NCI-H2227 (cell line): ENCODE results near the gene AGK.

Source experiments
- DNase-seq: peaks from one replicate; lab custom pipeline; 2025; ENCODE audit not compliant: unreplicated experiment; lab: John Stamatoyannopoulos, UW

AGK gene

DNA sequence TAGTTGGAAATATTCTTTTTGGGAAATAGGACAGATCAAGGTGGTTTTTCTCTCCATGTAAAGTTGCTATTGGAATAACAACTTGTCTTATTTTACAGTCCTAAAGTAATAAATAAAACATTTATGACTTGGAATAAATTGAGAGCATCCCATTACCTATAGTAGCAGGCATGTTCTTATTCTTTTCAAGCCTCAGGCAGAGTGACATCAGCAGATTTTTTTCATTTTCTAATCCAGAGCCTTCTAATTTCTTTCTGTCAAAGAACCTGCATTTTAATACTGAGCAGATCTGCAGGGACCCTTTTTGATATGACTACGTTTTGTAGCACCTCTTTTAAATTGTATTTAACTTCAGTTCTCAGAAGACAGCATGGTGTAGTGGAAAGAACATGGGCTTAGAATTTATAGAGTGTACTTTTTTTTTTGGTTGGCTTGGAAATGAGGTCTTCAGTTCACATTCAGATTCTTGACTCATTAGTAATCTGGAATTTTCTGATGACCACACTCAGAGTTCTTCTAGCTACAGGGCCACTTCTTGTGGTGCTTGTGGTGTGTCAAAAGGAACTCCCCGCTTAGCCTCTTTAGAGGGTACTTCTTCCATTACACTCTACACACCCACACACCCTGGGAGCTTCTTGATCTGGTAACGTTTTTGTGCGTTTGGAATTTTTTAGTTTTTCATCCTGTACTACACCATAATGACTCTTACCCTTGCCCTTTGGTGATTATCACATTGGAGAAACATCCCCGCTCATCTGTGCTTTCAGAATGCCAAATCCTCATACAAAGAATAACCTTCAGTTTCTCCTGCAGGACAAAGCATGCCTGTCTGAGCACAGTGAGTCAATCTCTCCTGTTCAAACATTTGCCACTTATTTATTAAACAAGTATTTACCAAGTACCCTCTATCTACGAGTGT, 34.6 kb downstream of the AGK start:
- DNase-seq, result no peak

DNA sequence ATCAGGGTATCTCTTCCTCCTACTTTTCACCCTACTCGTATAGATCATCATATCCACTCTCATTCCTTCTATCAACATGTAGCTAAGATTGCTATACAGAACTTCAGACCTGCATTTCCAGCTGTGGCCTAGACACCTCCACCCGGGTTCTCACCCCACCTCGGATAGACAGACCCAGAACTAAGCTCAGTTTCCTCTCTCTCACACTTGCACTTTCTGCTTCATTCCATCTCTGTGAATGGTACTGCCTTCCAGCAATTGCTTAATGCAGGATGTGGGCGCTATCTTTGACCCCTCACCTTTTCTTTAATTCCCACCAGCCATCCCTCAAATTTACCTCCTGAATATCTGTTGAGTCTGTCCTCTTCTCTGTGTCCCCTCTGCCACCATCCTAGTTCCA, 35.7 kb downstream of the AGK start:
- DNase-seq, result no peak

DNA sequence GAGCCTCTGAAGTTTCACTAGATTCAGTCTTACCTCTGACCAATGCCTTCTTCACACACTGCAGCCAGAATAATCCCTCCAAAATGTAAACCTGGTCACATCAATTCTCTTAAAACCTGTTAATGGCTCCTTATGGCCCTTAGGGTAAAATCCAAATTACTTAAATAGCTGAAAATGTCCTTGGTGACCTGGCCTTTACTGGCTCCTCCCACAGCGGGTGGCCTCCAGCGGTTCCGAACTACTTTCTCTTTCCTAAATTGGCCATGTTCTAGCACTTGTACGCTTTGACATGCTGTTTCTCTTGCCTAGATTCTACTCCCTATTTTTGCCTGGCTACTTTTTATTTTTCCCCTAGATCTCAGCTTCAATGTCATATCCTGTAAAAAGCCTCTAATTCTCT, 36.1 kb downstream of the AGK start:
- DNase-seq, result no peak

DNA sequence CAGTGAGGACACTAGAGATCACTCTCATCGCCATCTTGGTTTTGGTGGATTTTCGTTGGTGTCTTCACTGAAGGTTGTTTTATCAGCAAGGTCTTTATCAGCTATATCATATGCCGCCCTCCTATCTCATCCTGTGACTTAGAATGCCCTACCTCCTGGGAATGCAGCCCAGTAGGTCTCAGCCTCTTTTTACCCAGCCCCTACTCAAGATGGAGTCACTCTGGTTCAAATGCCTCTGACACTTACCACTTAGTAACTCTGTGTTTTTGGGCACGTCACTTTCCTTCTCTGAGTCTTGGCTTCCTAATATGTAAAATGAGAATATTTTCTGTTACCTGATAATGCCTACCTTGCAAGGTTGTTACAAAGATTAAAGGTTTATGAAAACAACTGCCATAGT, 37.7 kb downstream of the AGK start:
- no peak for DNase-seq

DNA sequence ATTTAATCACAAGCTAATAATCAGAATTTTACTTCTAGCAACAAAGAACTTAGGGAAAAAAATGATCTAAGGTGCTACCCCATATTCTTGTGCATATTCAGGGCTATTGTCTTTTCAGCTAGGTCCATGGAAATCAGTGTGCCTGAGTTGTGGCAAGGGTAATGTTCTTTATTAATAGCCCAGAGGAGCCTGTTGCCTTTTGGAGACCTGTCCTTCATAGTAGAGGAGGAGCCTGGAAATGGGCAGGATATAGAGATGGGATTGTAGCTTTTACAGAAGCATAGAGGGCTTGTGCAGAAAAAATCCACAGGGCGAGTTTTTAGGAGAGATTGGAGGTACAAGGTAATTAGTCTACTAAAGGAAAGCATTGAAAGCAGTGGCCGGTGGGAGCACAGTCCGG, 38.9 kb downstream of the AGK start:
- DNase-seq, result no peak

DNA sequence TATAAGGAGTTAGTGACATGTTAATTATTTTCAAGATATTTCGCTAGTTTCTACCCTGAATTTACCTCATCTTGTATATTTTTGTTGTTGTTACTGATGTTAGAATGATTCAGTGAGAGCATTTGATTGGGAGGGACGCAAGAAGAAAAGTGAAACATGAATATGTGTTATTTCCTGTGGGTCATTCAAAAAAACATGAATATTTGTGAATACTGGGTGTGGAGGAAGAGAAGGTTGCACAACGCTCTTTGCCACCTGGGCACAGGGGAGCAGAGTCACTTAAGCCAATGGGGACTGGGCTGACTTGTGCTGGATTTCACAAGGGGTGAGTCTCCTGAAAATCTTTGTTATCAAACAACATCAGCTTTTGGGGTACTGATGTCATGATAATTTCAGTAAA, 39.5 kb downstream of the AGK start:
- no peak for DNase-seq

DNA sequence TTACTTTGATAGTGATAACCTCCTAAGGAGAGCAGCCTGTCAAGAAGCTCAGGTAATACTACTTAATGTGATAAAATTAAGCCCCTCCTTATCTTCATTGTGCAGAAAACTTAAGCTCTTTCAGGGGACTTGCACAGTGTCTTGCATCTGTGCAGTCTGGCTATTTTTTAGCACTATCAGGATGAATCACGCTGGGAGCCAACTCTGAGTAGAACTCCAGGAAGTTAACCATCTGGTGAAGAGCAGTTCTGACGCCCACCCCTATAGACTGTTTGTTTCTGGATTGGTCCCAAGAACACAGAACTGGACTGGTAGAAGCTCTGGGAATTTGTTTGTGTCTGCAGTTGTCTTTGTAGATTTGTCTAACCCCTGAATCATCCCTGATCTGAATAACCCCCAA, 41.9 kb downstream of the AGK start:
- no peak for DNase-seq

DNA sequence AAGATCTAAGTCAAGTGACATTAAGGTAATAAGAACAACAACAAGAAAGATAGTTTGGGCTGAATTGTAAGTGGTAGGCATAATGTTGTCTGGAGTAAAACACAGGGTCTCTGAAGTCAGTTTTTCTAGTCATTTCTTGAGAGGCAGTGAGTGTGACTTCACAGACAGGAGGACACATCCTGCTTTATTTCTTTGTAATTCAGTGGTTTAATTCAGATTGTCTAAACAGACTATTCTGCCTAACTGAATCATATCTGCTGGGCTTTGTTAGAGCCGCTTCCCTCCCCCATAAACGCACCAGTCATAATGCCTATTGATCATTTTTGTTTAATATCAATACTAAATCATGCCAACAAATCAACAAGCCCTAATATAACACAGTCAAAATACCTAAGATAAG, 46.8 kb downstream of the AGK start:
- no peak for DNase-seq

DNA sequence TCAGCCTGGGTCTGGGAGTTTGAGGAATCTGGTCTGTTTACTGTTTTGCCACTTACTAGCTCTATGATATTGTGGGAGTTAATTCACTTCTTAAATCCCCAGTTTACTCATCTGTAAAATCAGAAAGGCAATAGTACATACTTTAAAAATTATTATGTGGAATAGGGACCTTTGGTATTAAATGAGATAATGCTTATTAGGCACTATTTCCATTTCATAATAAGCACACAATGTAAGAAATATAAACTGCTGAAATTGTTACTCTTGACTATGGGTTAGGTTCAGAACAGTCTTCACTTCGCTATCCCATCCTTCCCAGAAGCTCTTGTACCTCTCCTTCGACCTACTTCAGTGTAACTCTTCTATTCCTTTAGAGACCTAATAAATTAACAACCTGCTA, 47.2 kb downstream of the AGK start:
- no peak for DNase-seq

DNA sequence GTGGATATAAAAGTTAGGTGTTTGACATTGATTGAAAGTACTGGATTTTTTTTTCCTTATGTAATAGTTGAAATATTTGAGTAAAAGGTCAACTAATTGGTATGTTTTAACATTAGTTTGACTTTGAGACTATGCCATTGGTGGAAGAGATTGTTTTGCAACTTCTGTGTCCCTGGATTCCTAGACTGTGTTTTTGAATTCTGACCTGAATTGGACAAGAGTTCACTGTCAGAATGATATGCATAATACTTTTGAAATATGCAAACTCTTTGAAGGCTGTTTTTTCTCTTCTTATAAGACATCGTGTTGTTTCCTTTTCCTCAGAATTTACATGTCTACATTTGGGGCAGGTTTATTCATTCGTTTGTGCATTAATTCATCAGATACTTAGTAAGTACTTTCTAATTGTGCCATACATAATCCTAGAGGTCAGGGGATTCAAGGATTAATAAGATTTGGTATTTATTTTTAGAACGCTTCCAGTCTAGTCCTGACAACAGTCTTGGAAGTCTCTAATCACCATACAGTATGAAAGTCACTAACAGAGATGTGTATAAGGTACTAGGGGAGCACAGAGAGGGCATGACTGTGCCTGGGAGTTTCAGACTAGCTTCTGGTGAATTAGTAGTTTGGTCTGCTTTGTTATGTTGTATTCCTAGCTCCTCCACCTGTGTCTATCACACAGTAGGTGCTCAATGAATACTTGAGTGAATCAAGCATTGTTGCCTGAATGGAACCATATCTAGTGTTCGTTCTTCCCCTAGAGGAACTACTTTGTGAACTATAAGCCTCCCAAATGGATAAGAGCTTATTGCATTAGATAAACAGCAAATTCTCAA, 49.2 kb downstream of the AGK start:
- no peak for DNase-seq

DNA sequence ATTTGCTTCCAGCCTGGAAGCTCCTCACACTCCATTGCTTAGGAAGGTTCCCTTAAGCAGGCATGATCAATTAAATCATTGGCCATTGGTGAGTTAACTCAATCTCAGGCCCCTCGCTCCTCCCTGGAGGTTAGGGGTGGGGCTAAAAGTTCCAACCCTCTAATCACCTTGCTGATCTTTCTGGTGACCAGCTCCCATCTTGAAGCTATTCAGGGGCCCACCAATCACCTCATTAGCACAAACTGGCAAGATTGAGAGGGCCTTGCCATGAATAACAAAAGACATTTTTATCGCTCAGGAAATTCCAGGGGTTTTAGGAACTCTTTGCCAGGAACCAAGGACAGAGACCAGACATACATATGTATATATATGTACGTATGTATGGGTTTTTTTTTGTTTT, 58.4 kb downstream of the AGK start:
- DNase-seq, result no peak

DNA sequence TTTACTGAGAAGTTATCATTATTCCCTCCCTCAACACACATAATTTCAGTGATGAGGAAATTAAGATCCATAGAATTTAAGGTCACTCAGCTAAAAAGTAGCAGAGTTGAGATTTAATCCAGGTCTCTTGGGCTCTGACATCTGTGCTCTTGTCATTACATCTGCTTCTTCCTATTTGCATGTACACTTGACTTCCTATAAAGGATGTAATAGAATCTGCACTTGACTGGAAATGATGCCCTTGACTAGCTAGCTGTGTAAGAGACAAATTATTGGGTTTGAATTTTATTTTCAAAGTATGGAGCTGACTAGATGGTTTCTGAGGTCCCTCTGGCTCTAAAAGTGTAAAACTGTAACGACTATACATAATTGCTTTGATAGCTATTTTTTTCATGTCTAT, 59.5 kb downstream of the AGK start:
- no peak for DNase-seq

DNA sequence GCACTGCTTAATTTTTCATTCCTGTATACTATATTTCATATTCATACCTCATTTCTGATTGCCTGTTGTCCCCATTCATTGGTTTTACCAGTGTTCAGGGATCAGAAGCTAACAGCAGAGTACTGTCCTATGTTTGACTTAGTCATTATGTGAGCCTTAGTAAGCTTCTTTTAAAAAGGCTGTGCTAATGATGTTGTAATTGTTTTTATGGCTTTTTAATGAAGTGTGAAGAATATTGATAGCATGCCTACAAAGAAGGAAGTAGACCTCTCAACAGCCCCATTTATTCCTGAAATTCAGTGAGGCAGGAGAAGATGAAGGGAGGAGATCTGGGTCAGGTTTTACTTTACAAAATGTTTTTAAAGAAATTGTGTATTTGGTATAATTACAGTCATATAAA, 61.7 kb downstream of the AGK start:
- no peak for DNase-seq

DNA sequence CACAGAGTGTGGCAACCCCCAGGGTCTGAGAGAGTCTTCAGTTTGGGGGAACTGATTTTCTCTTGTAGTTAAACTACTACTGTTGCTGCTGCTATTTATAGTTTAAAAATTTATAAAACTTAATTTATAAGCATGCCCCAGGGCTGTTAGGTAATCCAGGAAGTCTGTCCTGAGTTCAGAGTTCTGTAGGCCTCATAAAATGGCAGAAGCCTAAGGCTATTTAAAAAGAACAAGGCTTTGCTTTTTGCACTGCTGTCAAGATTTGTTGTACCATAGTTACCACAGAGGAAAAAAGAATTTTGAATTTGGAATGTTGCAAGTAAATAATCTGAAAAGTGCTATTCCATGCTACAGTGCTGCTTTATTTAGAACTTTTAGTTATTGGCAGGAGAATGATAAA, 66.1 kb downstream of the AGK start:
- DNase-seq, result no peak

DNA sequence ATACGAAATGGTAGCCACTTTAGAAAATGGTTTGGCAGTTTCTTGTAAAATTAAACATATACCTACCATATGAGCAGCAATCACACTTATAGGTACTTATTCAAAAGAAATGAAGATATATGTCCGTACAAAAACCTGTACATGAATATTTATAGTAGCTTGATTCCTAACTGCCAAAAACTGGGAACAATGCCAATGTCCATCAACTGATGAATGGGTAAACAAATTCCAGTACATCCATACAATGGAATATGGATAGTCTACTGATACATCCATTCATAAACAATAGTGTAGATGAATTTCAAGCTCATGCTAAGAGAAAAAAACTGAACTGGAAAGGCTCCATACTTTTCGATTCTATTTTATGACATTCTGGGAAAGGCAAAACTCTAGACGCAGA, 68.5 kb downstream of the AGK start:
- no peak for DNase-seq

DNA sequence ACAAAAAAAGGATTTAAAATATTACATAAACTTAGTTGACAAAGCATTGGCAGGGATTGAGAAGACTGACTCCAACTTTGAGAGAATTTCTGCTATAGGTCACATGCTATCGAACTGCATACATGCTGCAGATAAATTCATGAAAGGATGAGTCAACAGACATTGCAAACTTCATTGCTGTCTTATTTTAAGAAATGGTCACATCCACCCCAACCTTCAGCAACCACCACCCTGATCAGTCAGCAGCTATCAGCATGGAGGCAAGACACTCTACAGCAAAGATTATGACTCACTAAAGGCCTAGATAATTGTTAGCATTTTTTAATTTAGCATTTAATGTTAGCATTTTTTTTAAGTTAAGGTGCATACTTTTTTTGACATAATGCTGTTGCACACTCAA, 73.6 kb downstream of the AGK start:
- DNase-seq, result no peak

DNA sequence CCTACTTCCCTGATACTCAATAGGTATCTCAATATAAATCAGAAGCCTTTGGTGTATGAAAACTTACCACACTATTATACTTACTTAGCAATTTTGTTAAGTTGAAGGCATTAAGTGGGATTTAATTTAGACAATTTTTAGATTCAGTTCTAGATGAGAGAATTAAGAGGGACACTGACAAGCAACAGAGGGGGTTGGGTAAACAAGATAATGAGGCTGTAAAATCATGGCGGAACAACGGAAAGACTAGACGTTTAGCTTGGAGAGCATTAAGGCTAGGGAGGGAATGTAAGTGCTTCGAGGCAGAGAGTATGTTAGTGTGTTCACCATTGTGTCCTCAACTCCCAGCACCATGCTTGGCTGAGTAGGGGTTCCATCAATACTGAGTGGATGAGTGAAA, 79.4 kb downstream of the AGK start:
- no peak for DNase-seq

DNA sequence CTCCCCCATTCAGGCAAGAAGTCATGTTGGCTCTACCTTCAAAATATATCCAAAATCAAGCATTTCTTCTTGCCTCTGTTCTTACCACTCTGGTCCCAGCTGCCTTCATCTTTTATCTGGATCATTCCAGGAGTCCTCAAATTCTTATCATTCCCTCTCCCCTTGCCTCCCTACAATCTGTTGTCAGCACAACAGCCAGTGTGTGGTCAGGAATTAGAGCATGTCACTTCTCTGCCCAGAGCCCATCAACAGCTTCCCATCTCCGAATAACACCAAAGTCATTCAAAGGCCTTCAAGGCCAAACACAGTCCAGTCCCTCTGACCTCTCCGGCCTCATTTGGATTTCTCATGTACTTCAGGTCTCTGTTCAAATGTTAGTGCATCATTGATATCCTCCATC, 80.3 kb downstream of the AGK start:
- DNase-seq, result no peak

DNA sequence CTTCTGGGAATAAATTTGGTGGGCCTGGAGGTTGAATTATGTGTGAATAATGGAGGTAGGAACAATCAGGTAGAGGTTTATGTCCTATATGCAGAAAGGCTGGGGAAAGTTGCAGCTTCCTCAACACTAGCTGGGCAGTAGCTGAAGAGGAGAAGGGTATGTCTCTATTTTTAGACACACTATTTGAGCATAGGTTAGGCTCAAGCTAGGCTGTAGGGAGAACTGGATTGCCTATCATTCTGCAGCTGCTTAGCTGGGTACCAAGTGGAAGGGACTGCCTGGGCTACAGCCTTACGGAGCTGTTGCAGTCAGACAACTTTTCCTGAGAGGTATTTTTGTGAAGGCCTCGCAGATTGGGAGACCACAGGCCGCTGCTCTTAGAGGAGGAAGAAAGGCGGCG, 82.9 kb downstream of the AGK start:
- no peak for DNase-seq

DNA sequence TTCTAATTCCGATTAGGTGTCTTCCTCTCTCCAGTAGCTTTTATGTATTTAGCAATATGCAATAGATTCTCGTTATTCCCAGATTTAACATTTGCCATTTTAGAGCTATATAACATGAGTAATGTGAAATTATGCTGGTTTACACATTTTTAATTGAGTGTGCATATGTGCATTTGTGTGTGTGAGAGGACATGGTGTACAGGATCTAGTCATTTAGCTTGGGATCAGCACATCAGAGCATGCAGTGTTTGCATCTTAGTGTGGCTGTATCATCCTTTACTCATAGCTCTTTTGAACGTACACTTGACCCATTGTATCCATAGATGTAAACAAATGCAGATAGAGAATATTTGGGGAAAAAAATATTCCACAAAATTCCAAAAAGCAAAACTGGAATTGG, 84.8 kb downstream of the AGK start:
- no peak for DNase-seq

DNA sequence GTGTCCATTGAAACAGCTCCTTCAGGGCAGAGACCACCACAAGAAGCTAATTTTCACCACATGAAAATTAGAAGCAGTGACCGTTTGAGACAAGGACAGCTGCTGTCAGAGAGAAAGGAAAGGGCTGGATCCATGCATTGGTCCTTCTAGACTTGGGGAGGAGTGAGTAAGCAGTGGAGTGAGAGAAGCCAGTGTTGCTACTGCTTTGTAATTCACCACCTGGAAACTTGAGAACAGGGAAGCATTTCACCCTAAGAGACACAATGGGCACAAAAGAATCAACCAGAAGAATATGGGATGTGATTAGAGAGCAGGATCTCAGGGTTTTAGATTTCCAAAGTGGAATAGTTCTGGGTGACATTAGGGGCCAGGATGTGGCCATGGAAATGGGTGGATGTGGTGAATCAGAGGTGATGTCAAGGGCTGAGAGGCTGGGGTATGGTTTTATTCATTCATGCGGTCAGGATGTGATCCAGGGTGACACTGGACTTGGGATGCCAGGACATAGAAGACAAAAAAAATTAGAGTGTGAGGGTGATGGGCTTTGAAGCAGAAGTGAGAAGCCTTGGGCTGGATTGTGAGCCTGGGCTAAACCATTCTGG, 89.1 kb downstream of the AGK start:
- DNase-seq, result no peak

DNA sequence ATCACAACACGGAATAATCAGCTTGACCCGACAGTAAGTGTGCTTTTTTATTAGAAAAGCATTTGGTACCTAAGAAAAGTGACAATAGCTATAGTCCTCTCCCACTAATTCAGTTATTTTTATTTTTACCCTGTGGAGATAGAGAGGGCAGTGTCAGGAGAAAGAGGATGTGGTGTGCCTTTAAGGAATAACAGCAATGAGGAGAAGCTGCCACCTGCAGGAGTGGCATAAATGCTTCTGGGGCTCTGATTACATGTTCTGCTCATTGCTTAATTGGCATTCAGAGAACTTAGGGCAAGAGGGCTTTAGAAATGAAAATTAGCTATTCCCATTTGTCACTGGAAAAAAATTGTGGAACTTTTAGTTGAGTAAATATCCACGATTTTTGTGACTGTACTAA, 90.7 kb downstream of the AGK start:
- DNase-seq, result no peak
